Measurements from ENCODE around the gene REPS1. TPM values are rescaled to one million over a fixed set of nuclear protein-coding genes. Genes with fewer than 3 reads are reported as not detected.
"Not testable (repeated sequence)": the region's sequence is repeated elsewhere in the genome, so short reads cannot be mapped to it uniquely, and the experiment has no call there.

Gene REPS1
- total RNA-seq, 1 experiment from 2014 or later = 55.1 TPM

GRCh38 chr6:138997136-138997535, 9.1 kb upstream of the REPS1 start:
- no peaks in the 10 kb centered on the region for H3K36me3 Mint-ChIP-seq
- CTCF ChIA-PET = no interaction called here
- H3K9me3 Mint-ChIP-seq = no peaks in the 10 kb centered on the region
- H3K4me3 Mint-ChIP-seq = no peak overlapping the region
- DNase-seq (ENCODE audit: low spot score) (no peak), ATAC-seq (no peak)
- H3K27ac Mint-ChIP-seq = no peak overlapping the region
- no peaks in the 10 kb centered on the region for H3K27me3 Mint-ChIP-seq (ENCODE audit: low read depth)
- no peak for TF ChIP-seq ELF4 (CRISPR knock-in tag; IDR thresholded peaks at IDR 0.05; ENCODE audit: low read depth)
- H3K4me1 Mint-ChIP-seq = peaks cover 35% of the 10 kb centered on the region
- POLR2A ChIA-PET = no interaction called here

- H3K27me3 Mint-ChIP-seq (ENCODE audit: low read depth) = no peaks in the 10 kb centered on the region
- ATAC-seq = no peak
- TF ChIP-seq ESRRA (CRISPR knock-in tag; IDR thresholded peaks at IDR 0.05; ENCODE audit: borderline replicate concordance) = no peak
- no peak for TF ChIP-seq ATF1 (CRISPR knock-in tag; IDR thresholded peaks at IDR 0.05)
- TF ChIP-seq USF2 (CRISPR knock-in tag; IDR thresholded peaks at IDR 0.05) = no peak
- no peak for TF ChIP-seq ARID4B (CRISPR knock-in tag; IDR thresholded peaks at IDR 0.05; ENCODE audit: borderline replicate concordance)
- no peaks in the 10 kb centered on the region for H3K36me3 Mint-ChIP-seq
- H3K4me3 Mint-ChIP-seq = no peak overlapping the region
- ChIA-PET POLR2A (no interaction called here), CTCF (no interaction called here)
- no peak overlapping the region for H3K27ac Mint-ChIP-seq
- peaks cover 35% of the 10 kb centered on the region for H3K4me1 Mint-ChIP-seq
- no peak for DNase-seq (ENCODE audit: low spot score)
- H3K9me3 Mint-ChIP-seq = no peaks in the 10 kb centered on the region
Measured at GRCh38 chr6:138996524-138996923, 8.5 kb upstream of the REPS1 start.

GRCh38 chr6:138993410-138993809, 5.4 kb upstream of the REPS1 start:
- peaks cover 39% of the 10 kb centered on the region for H3K4me1 Mint-ChIP-seq
- H3K27me3 Mint-ChIP-seq (ENCODE audit: low read depth); POLR2A ChIA-PET; H3K9me3 Mint-ChIP-seq; H3K4me3 Mint-ChIP-seq; ATAC-seq; CTCF ChIA-PET; DNase-seq (ENCODE audit: low spot score); H3K36me3 Mint-ChIP-seq: not testable (repeated sequence)
- H3K27ac Mint-ChIP-seq = peak overlapping the region; percentile 64

- POLR2A ChIA-PET, CTCF ChIA-PET: not testable (repeated sequence)
- H3K4me1 Mint-ChIP-seq = peaks cover 41% of the 10 kb centered on the region
Measured at GRCh38 chr6:138992965-138993364, 4.9 kb upstream of the REPS1 start.

GRCh38 chr6:138991206-138991605, 3.2 kb upstream of the REPS1 start:
- peaks cover 31% of the 10 kb centered on the region for H3K4me1 Mint-ChIP-seq
- POLR2A ChIA-PET = no interaction called here
- H3K4me3 Mint-ChIP-seq = no peak overlapping the region
- CTCF ChIA-PET = no interaction called here
- H3K27ac Mint-ChIP-seq = no peak overlapping the region
- DNase-seq (ENCODE audit: low spot score) (no peak), ATAC-seq (no peak)
- no peaks in the 10 kb centered on the region for H3K9me3 Mint-ChIP-seq
- no peaks in the 10 kb centered on the region for H3K27me3 Mint-ChIP-seq (ENCODE audit: low read depth)
- H3K36me3 Mint-ChIP-seq = no peaks in the 10 kb centered on the region
- no peak for TF ChIP-seq TEAD1 (CRISPR knock-in tag; IDR thresholded peaks at IDR 0.05)
- no peak for TF ChIP-seq ZNF317 (CRISPR knock-in tag; IDR thresholded peaks at IDR 0.05; ENCODE audit: borderline replicate concordance, low read depth)
- no peak for TF ChIP-seq USF1 (CRISPR knock-in tag; IDR thresholded peaks at IDR 0.05)
- TF ChIP-seq ZNF281 (CRISPR knock-in tag; IDR thresholded peaks at IDR 0.05) = no peak
- no peak for TF ChIP-seq ZNF423 (CRISPR knock-in tag; IDR thresholded peaks at IDR 0.05)
- no peak for TF ChIP-seq EMX1 (CRISPR knock-in tag; IDR thresholded peaks at IDR 0.05)
- no peak for TF ChIP-seq ARID4B (CRISPR knock-in tag; IDR thresholded peaks at IDR 0.05; ENCODE audit: borderline replicate concordance)

More at GRCh38 chr6:138992965-138993364, 4.9 kb upstream of the REPS1 start:
- H3K4me3 Mint-ChIP-seq; H3K36me3 Mint-ChIP-seq; DNase-seq (ENCODE audit: low spot score); H3K27me3 Mint-ChIP-seq (ENCODE audit: low read depth); ATAC-seq; H3K9me3 Mint-ChIP-seq: not testable (repeated sequence)
- H3K27ac Mint-ChIP-seq = peak overlapping the region; percentile 64
